Ecto neural progenitor cell (in vitro differentiated cells): ENCODE measurements around the gene TP53RK.

Source experiments
- DNase-seq: peaks from one replicate; pipeline ENCODE4 v3.0.0-alpha.2; 2018; ENCODE audit warnings: low spot score

Gene TP53RK

DNA sequence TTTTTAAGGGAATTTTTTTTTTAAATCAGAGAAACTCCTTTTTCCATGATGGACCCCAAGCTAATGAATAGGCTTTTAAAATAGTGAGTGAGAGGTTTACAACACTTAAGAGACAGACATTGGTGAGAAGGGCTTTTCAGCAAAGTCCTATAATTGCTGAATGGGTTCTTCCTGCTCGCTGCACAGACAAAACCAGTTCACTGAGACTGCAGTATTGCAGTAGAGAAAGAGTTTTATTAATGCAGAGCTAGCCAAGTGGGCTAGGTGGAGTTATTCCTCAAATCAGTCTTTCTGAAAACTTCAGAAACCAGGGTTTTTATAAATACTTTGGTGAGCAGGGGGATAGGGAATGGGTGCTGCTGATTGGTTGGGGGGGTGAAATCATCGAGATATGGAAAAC, 17.0 kb upstream of the TP53RK start:
- DNase-seq: no peak

DNA sequence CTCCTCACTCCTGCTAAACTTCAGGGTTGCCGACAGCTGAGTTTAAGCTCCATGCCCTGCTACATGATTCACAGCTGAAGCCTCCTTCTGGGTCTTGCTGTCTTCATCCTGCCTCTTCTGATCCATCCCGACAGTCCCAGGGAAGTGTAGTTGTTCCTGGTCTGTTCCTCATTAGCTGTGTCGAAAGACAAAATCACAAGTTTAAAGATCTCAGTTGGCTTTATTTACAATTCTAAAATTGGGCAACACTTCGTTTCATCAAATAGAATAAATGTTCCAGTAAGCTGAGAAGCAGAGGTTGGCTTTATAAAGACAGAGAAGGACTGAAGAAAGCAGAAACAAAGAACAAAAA, 16.1 kb upstream of the TP53RK start:
- DNase-seq: no peak

DNA sequence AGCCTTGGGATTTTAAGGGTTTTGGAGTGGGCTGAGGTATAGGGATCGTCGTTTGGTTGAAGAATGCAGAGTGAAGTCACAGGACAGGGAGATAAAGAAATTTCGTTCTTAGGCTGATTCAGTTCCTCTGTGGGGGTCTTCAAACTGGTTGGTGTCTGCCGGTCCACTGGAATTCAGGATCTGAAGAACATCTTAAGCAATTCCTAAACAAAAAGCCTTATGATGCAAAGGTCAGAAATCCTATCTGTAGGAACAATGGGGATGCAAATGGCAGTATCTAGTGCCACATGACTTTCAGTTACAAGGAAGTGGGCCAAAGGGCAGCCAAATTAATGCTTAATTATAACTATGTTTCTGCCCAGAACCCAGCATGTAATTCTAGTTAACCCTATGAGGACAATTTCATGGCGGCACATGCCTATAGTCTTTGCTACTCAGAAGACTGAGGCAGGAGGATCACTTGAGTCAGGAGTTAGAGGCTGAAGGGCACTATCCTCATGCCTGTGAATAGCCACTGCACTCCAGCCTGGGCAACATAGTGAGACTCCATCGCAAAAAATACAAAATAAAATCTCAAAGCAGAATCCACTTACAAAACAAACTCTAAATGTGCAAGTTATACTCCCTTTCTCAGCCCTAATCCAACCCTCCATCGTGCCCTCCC, 15.6 kb upstream of the TP53RK start:
- DNase-seq: no peak

DNA sequence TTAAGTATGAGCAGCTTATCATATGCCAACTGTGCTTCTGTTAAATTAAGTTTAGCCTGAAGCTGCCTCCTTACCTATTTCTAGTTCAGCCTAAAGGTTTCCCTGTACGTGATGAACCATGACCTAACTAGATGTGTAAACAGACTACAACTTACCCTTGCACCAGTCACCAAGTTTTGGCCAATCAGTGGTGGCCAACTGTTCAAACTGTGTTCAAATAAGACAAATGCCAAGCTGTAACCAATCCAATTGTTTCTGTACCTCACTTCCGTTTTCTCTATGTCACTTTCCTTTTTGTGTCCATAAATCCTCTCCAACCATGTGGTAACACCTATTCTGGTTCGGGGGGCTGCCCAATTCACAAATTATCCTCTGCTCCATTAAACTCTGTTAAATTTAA, 14.2 kb upstream of the TP53RK start:
- no peak for DNase-seq

DNA sequence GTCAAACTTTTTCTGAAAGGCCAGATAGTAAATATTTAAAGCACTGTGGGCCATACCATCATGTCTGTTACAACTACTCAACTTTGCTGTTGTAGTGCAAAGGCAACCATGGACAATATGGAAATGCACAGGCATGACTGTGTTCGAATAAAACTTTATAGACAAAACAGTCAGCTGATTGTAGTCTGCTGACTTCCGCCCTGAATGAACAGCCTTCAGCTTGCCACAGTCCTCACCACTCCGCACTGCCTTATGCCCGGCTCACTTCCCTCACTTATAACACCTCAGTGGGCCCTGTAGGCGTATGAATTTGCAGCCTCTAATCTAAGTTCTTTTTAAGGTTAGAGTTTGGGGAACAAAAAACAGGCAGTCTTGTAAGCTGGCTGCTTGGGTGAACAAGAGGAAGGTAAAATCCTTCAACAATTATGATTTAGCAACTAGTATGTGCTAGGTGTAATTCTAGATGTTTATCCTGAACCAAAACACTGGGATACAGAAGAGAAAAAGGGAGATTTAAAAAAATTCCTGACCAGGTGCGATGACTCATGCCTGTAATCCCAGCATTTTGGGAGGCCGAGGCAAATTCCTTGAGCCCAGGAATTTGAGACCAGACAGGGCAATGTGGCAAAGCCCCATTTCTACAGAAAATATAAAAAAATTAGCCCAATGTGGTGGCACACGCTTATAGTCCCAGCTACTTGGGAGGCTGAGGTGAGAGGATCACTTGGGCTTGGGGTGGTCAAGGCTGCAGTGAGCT, 13.4 kb upstream of the TP53RK start:
- peak; percentile 27 for DNase-seq

DNA sequence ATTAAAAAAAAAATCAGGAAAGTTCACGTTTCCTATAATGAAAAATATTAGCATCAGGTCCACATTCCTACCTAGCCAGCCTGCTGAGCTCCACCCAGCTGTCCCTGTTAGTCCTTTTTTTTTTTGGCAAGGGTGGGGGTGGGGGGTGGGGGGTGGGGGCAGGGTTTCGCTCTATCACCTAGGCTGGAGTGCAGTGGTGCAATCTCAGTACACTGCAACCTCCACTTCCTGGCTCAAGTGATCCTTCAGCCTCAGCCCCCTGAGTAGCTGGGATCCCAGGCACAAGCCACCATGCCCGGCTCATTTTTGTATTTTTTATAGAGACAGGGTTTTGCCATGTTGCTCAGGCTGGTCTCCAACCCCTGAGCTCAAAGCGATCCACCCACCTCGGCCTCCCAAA, 12.7 kb upstream of the TP53RK start:
- peak; percentile 19 for DNase-seq

DNA sequence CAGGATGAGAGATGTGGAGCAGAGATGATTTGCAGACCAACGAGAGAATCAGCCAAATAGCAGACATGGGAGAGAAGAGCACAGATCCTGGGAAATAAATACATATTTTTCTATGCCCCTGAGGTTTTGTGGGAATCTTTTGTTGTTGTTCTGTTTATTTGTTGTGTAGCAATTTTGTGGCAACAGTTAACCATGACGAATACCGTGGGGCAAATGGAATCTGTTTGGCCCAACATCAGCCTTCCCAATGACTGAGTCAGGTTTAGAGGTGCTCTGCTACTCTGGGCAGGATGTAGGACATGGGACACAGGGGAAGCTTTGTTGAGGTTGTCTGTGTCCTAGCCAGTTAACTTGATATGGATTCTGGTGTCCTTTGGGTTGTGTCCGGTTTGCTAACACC, 12.3 kb upstream of the TP53RK start:
- DNase-seq: peak; percentile 12

DNA sequence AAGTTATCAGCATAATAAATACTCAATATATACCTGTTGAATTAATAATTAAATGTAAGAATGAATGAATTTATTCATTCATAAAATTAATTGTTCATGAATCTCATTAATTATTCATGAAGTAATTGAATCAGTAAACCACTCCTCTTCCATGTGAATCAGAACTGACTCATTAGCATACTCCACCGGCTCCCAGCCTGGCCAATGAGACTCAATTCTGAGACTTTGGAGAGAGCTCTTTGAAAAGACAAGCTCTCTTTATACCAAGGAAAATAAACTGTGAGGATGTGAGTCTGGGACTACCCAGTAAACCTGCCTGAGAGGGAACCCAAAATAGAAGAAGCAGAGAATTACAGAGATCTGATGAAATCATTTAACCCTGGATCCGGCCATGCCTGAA, 11.8 kb upstream of the TP53RK start:
- peak; percentile 6 for DNase-seq

DNA sequence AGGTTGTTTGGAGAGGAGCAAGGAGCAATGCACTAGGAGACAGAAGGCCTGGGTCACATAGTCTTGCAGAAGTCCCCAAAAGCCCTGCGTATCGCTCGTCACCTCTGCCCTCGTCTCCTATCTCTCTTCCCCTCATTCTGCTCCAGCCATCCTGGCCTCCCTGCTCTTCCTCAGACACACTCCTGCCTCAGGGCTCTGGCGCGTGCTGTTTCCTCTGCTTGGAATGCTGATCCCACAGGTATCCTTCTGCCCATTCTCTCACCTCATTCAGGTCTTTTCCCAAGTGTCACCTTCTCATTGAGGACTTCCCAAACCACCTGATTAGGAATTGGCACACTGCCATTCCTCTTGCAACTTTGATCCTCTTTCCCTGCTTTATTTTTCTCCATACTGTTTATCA, 11.2 kb upstream of the TP53RK start:
- DNase-seq: peak; percentile 39

DNA sequence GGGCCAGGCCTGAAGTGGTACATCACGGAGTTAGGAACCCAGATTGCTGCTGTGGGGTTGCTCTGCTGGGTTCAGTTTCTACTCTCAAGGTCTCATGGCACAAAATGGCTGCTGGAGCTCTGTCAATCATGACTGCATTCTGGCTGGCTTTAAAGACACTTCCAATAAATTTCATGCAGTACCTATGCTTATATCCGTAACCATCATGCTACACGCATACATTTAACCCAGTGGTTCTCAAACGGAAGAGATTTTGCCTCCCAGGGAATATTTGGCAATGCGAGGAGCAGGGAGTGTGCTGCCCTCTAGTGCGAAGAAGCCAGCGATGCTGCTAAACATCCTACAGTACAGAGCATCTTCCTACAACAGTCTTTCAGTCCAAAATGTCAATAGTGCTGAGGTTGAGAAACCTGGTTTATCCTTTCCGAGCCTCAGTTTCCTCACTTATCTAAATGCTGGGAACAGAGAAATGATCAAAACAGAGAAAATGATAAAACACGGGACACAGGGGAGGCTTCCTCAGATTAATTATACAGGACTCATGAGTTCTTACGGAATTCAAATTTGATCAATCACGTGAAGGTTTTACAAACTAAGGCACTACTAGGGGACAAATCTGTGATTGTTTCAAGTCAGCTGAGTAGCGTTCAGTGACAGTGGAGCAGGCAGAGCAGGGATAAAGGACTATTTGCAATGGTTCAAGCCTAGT, 10.6 kb upstream of the TP53RK start:
- DNase-seq: peak; percentile 48

DNA sequence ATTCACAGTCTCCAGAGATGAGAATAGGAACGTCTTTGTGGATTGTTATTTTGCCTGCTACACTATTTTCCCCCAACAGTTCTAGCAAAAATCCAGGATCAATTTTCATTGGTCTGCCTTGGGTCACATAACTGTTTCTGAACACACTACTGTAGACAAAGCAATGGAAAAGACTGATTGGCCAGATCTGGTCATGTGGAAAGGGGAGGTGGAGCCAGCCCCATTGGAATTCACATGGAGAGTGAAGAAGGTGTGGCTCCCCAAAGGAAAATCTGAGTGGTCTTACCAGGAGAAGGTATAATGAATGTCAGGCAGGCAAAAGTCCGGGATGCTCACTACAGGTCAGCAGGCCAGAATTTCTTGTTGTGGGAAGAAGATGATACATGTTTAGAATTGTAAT, 9.5 kb upstream of the TP53RK start:
- DNase-seq: no peak

DNA sequence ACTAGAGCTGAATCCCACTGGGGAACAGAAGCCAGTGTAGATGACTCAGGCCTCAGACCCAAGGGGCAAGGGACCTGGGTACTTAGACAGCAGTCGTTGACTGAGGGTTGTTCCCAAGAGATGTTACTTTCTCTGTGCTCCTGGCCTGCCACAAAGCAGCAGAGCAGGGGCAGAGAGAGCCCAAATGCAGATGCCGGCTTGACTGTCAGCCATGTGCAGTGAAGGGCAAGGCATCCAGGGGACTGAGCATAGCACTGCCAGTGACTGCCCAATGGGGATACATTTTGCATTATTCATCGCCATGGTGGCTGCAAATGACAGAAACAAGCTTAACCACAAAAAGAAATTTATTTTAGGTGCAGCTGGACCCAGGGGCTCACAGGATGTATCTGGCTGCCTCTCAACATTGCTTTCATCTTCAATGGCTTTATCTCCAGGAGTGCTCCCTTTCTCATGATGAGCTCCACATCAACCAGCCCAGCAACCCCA, 7.6 kb upstream of the TP53RK start:
- DNase-seq: no peak

DNA sequence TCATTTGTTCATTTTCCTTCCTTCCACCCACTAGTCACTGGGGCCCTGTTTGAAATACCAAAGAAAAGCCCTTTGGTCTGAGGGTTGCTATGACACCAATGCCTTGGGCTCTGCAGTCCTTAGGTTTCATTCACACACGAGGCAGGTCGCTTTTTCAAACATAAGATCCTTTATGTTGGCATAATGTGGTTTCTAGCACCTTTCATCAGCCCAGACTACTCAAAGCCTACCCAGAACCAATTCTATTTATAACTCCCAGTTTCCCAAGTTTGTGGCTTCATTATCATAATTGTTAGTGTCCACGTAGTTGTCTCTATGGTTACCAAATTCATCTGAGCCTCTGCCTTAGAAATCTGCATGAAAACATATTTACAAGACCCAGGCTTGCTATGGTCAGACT, 6.6 kb upstream of the TP53RK start:
- no peak for DNase-seq

DNA sequence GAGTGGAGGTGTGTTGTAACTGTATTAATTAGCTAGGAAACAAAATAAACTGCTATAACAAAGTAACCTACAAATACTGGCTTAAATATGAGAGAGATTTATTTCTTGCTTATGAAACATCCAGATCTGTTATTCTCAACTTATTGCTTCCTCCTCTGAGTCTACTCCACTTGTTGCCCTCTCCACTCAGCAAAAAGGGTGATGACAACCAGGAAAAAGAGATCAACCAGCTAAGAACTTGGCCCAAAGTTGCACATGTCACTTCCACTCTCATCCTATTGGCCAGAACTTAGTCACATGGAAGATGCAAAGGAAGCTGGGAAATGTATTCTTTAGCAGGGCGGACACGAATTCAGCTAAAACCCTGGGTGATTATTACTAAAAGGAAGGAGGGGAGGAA, 5.2 kb upstream of the TP53RK start:
- DNase-seq: no peak

DNA sequence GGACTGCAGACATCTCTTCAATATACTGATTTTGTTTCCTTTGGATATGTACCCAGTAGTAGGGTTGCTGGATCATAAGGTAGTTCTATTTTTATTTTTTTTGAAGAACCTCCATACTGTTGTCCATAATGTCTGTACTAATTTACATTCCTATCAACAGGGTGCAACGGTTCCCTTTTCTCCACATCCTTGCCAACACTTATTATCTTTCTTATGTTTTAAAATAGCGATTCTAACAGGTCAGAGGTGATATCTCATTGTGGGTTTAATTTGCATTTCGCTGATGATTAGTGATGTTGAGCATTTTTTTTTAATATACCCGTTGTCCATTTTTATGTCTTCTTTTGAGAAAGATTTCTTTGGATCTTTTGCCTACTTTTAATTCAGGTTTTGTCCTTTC, 2.0 kb upstream of the TP53RK start:
- DNase-seq: no peak

DNA sequence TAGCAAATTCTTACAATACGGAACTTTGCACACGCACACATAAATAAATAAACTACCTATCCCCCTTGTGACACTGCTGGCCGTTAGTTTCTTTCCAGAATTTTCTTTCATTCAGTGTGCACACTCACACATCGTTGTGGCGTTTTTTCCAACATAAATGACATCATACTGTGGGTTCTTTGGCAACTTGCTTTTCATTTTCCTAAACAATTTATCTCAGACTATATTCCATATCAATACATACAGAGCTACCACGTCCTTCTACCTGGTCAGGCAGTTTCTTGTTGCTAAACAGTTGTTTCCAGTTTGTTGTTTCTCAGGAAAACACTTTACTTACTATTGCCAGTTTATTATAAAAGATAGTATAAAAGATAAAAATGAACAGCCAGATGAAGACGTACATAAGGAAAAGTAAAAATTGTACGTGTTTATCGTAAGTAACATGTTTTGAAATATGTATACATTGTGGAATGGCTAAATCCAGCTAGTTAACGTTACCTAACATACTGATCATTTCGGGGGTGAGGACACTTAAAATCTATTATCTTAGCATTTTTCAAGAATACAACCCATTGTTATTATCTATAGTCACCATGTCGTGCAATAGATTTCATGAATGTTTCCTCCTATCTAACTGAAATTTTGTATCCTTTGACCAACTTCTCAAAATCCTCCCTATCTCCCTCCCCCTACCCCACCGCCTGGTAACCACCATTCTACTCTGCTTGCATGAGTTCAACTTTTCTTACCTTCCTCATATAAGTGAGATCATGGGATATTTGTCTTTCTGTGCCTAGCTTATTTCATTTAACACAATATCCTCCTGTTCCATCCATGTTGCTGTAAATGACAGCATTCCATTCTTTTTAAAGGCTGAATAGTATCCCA, 1.2 kb upstream of the TP53RK start:
- DNase-seq: peak; percentile 10

DNA sequence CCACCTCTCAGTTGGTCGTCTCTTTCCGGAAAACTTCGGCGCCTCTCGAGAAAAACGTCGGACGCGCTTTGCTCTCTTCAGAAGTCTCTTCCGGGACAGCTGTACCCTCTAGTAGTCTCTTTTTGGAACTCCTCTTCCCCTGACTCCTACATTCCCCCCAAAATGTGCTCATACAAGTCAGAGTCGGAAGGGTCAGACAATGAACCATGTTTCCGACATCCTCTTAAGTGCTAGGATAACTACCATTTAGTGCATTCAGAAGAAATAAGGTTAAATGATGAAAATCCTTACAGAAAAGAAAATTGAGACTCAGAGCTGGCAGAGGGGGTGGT, 476 bp upstream of the TP53RK start:
- DNase-seq: peak; percentile 41

DNA sequence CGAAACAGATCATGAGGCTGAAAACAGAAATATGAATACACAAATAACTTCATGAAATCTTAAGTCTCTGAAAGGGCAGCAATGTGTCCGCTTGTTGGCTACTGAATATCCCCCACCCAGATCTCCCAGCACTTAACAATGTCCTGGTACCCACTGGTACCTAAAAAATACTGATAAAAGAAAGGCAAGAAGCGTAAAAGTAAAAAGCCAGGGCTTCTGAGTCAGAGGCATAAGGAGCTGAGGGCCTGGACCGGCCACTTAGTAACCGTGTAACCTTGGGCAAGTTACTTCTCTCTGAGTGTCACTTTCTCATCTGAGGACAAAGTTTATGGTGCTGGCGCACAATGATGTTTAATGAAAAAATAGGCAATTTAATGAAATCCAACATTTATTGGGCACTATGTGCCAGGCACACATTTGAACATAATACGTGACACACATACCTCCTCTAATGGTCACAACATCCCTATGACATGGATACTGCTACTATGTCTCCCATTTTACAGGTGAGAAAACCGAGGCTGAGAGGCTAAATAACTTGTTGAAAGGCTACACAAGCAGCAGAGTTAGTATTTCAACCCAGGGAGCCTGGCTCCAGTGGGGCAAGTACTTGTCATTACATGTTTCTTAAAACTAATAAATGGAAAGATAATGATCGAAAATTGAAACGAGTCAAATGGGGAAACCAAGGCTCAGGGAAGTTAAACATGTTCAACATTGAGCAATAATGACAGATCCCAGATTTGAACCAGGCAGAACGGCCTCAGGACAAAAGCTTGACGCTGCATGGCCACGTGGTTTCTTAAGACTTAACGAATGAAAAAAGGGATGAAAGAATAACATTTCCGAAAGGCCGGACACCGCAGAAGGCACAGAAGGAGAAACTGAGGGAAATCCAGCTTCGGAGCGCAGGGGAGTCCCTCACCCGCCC, 828 bp downstream of the TP53RK start:
- DNase-seq: no peak

DNA sequence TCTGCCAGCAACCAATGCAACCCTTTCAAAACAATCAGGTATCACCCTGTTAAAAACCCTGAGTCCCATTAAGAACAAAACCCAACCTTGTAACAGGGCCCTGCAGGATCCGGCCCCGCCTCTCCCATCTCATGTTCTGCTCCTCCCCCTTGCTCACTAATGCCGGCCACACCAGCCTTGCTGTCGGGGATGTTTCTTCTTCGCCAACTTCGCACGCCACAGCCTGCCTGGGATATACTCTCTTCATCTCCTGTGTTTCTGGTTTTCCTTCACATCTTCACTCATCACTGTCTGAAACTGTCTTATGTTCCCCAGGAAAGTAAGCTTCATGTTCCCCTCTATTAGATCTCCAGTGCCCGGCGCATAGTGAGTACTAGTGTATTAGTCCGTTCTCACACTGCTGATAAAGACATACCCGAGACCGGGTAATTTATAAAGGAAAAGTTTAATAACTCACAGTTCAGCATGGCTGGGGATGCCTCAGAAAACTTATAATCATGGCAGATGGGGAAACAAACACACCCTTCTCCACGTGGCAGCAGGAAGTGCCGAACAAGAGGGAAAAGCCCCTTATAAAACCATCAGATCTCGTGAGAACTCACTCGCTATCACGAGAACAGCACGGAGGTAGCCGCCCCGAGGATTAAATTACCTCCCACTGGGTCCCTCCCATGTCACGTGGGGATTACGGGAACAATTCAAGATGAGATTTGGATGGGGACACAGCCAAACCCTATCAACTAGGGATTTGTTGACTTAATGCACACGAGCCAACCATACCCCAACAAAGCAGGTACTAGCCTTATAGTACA, 5.1 kb downstream of the TP53RK start:
- peak; percentile 78 for DNase-seq

DNA sequence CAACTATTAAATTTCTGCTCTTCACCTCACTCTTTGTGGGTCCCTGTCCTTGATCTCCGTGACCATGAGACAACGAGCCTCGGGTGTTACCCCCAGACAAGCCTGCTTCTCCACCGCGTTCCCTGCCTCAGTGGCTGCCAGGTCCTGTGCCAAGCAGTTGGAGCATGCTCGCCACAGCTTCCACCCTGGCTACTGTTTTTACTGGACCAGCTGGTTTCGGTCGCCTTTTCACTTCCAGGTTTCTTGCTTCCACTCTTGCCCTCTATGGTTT, 5.6 kb downstream of the TP53RK start:
- no peak for DNase-seq
